NCI-H524 (cell line): ENCODE measurements around the gene SPOP.
A peak's percentile ranks its signal among the peaks of the same experiment; 100 is the strongest.
"Not testable (repeated sequence)": the region's sequence is repeated elsewhere in the genome, so short reads cannot be mapped to it uniquely, and the experiment has no call there.

ENCODE experiments used
- DNase-seq, 2 experiments: peaks; one replicate each; lab custom pipeline; 2025; lab: John Stamatoyannopoulos, UW

The SPOP gene

GRCh38 chr17:49677933-49678847 is at the start of gene SPOP:
TSS of gene SPOP (minus strand) at chr17:49678097. CDS start at chr17:49622810, 55,287 bp downstream.
- DNase-seq, result peak; percentile 99

GRCh38 chr17:49727380-49727779 is 49.5 kb upstream of the SPOP start:
- peak; percentile 8 to 79 for DNase-seq

GRCh38 chr17:49725452-49726130 is 47.7 kb upstream of the SPOP start:
- no peak for DNase-seq

- not testable (repeated sequence) for DNase-seq
Measured at GRCh38 chr17:49724552-49724951, 46.7 kb upstream of the SPOP start.

GRCh38 chr17:49723423-49723822 is 45.5 kb upstream of the SPOP start:
- DNase-seq, result peak; percentile 96 to 97

GRCh38 chr17:49722066-49722465 is 44.2 kb upstream of the SPOP start:
- DNase-seq, result no peak

GRCh38 chr17:49717371-49717861 is 39.5 kb upstream of the SPOP start:
- DNase-seq, result no peak

- DNase-seq, result no peak
Measured at GRCh38 chr17:49716668-49717364, 38.9 kb upstream of the SPOP start.

- DNase-seq, result no peak
Measured at GRCh38 chr17:49715717-49716279, 37.9 kb upstream of the SPOP start.

GRCh38 chr17:49715216-49715615 is 37.3 kb upstream of the SPOP start:
- DNase-seq, result no peak

GRCh38 chr17:49708515-49709183 is 30.8 kb upstream of the SPOP start:
- DNase-seq, result no peak

- peak; percentile 99 for DNase-seq
Measured at GRCh38 chr17:49707608-49708514, 30.0 kb upstream of the SPOP start, which contains the start of gene SLC35B1. TSS of gene SLC35B1 (minus strand) at chr17:49707964. CDS start at chr17:49707833, 131 bp downstream.

GRCh38 chr17:49707246-49707607 is 29.3 kb upstream of the SPOP start:
- DNase-seq, result peak in 1 of 2 experiments; percentile 33

- no peak for DNase-seq
Measured at GRCh38 chr17:49705254-49705653, 27.4 kb upstream of the SPOP start.

GRCh38 chr17:49703557-49704277 is 25.8 kb upstream of the SPOP start:
- DNase-seq, result peak; percentile 23 to 64

- no peak for DNase-seq
Measured at GRCh38 chr17:49700960-49701359, 23.1 kb upstream of the SPOP start.

- peak; percentile 92 to 96 for DNase-seq
Measured at GRCh38 chr17:49699966-49700575, 22.2 kb upstream of the SPOP start.

- peak in 1 of 2 experiments; percentile 26 for DNase-seq
Measured at GRCh38 chr17:49698005-49698404, 20.1 kb upstream of the SPOP start.

- DNase-seq, result no peak
Measured at GRCh38 chr17:49696233-49696761, 18.4 kb upstream of the SPOP start.
